ENCODE data around the gene TCERG1L.

TCERG1L gene

DNA sequence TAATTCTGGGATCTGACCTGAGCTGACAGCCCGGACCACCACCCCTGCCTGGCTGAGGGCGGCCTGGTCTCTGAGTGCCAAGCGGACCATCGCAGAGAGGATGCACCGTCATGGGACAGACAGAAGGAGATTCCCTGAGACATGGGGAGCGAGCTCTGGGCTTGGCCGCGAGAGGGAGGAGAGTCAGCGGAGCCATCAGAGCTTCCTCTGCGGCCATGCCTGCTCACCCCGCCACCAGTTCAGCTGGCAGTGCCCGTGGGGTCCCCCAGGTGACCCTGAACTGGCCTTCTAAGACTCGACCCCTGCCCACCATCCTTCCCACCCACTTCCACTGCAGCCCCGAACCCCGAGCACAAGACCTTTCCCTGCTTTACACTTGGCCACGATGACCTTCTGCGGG, 152.8 kb downstream of the TCERG1L start:
- Histone ChIP-seq H3K79me2 (ENCODE audit: insufficient read depth, low read length) (no peaks in the 10 kb centered on the region), H3K27me3 (ENCODE audit: insufficient read depth, low read length, poor library complexity, severe bottlenecking) (no peaks in the 10 kb centered on the region), H3K36me3 (ENCODE audit: insufficient read depth, low read length) (no peaks in the 10 kb centered on the region), H3K9ac (ENCODE audit: low read depth, low read length, poor library complexity, severe bottlenecking) (no peak overlapping the region), H3K4me3 (ENCODE audit: low read length, poor library complexity, severe bottlenecking) (no peak overlapping the region), H3F3A (ENCODE audit: low read depth) (no peaks in the 10 kb centered on the region), H3K9me3 (ENCODE audit: insufficient read depth, low read depth, low read length) (peaks cover 17% of the 10 kb centered on the region; the same call in 1 of the 2 replicates), H3K9me2 (replicated peaks; ENCODE audit: low read depth, low read length) (no peaks in the 10 kb centered on the region), H2AFZ (ENCODE audit: low read length) (no peak overlapping the region), H3K4me1 (ENCODE audit: insufficient read depth, low read length, poor library complexity, severe bottlenecking) (no peaks in the 10 kb centered on the region), H4K20me1 (ENCODE audit: insufficient read depth, low read length, poor library complexity, severe bottlenecking) (no peaks in the 10 kb centered on the region), H3K4me2 (ENCODE audit: low read depth, low read length, poor library complexity, severe bottlenecking) (no peak overlapping the region)
- TF ChIP-seq, protein P1, sequence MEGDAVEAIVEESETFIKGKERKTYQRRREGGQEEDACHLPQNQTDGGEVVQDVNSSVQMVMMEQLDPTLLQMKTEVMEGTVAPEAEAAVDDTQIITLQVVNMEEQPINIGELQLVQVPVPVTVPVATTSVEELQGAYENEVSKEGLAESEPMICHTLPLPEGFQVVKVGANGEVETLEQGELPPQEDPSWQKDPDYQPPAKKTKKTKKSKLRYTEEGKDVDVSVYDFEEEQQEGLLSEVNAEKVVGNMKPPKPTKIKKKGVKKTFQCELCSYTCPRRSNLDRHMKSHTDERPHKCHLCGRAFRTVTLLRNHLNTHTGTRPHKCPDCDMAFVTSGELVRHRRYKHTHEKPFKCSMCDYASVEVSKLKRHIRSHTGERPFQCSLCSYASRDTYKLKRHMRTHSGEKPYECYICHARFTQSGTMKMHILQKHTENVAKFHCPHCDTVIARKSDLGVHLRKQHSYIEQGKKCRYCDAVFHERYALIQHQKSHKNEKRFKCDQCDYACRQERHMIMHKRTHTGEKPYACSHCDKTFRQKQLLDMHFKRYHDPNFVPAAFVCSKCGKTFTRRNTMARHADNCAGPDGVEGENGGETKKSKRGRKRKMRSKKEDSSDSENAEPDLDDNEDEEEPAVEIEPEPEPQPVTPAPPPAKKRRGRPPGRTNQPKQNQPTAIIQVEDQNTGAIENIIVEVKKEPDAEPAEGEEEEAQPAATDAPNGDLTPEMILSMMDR (conservative IDR thresholded peaks at IDR 0.05; ENCODE audit: low read length) = no peak
- TF ChIP-seq EZH2phosphoT487 (IDR thresholded peaks at IDR 0.05; ENCODE audit: borderline replicate concordance) = no peak

DNA sequence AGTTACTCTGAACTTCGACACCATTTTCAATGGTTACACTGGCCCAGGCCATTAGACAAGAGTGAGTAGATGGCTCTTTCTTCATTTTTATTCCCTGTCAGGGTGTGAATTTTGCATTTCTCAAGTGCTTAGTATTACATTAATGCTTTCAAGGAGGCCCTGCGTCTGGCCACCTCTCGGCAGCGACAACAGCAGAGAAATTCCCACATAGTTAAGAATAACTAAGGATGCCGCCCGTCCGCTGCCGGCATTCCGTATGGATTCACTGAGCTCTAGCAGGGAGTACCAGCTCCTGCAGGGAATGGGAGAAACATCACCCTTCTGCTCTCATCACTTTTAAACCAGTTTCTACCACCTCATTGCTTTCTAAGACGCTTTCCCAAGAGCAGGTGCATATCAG, 153.6 kb downstream of the TCERG1L start:
- Histone ChIP-seq H3K9me2 (replicated peaks; ENCODE audit: low read depth, low read length) (no peaks in the 10 kb centered on the region), H3K36me3 (ENCODE audit: insufficient read depth, low read length) (no peaks in the 10 kb centered on the region), H4K20me1 (ENCODE audit: insufficient read depth, low read length, poor library complexity, severe bottlenecking) (no peaks in the 10 kb centered on the region), H3K4me3 (ENCODE audit: low read length, poor library complexity, severe bottlenecking) (no peak overlapping the region), H2AFZ (ENCODE audit: low read length) (no peak overlapping the region), H3K9ac (ENCODE audit: low read depth, low read length, poor library complexity, severe bottlenecking) (no peak overlapping the region), H3K4me2 (ENCODE audit: low read depth, low read length, poor library complexity, severe bottlenecking) (no peak overlapping the region), H3K79me2 (ENCODE audit: insufficient read depth, low read length) (no peaks in the 10 kb centered on the region), H3F3A (ENCODE audit: low read depth) (no peaks in the 10 kb centered on the region), H3K9me3 (ENCODE audit: insufficient read depth, low read depth, low read length) (peaks cover 17% of the 10 kb centered on the region; the same call in 1 of the 2 replicates), H3K4me1 (ENCODE audit: insufficient read depth, low read length, poor library complexity, severe bottlenecking) (no peaks in the 10 kb centered on the region), H3K27me3 (ENCODE audit: insufficient read depth, low read length, poor library complexity, severe bottlenecking) (no peaks in the 10 kb centered on the region)
- TF ChIP-seq EZH2phosphoT487 (IDR thresholded peaks at IDR 0.05; ENCODE audit: borderline replicate concordance) = no peak
- TF ChIP-seq, protein P1 (conservative IDR thresholded peaks at IDR 0.05; ENCODE audit: low read length) = no peak

DNA sequence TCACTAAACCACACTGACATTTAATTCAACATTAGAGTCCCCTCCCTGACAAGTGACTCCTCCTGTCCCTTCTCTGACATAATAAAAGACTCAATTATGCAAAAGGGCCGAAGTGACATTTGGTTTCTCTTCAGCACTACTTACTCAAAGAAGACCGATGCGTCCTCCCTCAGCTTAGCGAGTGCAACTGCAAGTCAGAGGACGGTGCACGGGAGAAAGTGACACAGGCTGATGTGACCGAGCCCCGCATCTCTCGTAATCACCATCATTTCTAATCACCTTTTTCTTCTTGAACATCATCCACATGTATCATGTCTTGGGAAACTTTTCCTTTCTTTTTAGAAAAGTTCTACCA, 155.7 kb downstream of the TCERG1L start:
- Histone ChIP-seq H3K27me3 (ENCODE audit: insufficient read depth, low read length, poor library complexity, severe bottlenecking) (no peaks in the 10 kb centered on the region), H3F3A (ENCODE audit: low read depth) (no peaks in the 10 kb centered on the region), H3K4me2 (ENCODE audit: low read depth, low read length, poor library complexity, severe bottlenecking) (no peak overlapping the region), H2AFZ (ENCODE audit: low read length) (no peak overlapping the region), H3K9me3 (ENCODE audit: insufficient read depth, low read depth, low read length) (peaks cover 8% of the 10 kb centered on the region; the same call in 1 of the 2 replicates), H3K9ac (ENCODE audit: low read depth, low read length, poor library complexity, severe bottlenecking) (no peak overlapping the region), H4K20me1 (ENCODE audit: insufficient read depth, low read length, poor library complexity, severe bottlenecking) (no peaks in the 10 kb centered on the region), H3K9me2 (replicated peaks; ENCODE audit: low read depth, low read length) (no peaks in the 10 kb centered on the region), H3K36me3 (ENCODE audit: insufficient read depth, low read length) (no peaks in the 10 kb centered on the region), H3K4me1 (ENCODE audit: insufficient read depth, low read length, poor library complexity, severe bottlenecking) (no peaks in the 10 kb centered on the region), H3K79me2 (ENCODE audit: insufficient read depth, low read length) (no peaks in the 10 kb centered on the region), H3K4me3 (ENCODE audit: low read length, poor library complexity, severe bottlenecking) (no peak overlapping the region)
- TF ChIP-seq, protein P1 (conservative IDR thresholded peaks at IDR 0.05; ENCODE audit: low read length) = no peak
- no peak for TF ChIP-seq EZH2phosphoT487 (IDR thresholded peaks at IDR 0.05; ENCODE audit: borderline replicate concordance)
